H9 (cell line): ENCODE data around the gene F2R. TPM values are rescaled to one million over a fixed set of nuclear protein-coding genes. Genes with fewer than 3 reads are reported as not detected.

Experiments
- DNase-seq: peaks from one replicate; pipeline ENCODE4 v3.0.0-alpha.2; 2017
- H2AFZ ChIP-seq: one replicate; pipeline ENCODE4 v1.6.1; 2013; ENCODE audit warnings: mild to moderate bottlenecking, low read length, control low read depth, moderate library complexity
- H2AK5ac ChIP-seq: 2 replicates; pipeline ENCODE4 v1.6.1; 2013; ENCODE audit warnings: low read length, control low read depth, mixed read lengths; ENCODE audit not compliant: insufficient read length
- H2BK120ac ChIP-seq: one replicate; pipeline ENCODE4 v1.6.1; 2013; ENCODE audit warnings: low read depth, mild to moderate bottlenecking, low read length, control low read depth, inconsistent platforms; ENCODE audit not compliant: poor library complexity, severe bottlenecking
- H2BK12ac ChIP-seq: 2 replicates; pipeline ENCODE4 v1.6.1; 2013; ENCODE audit warnings: low read length, control low read depth, mixed read lengths, low read depth; ENCODE audit not compliant: insufficient read length
- H2BK15ac ChIP-seq: 2 replicates; pipeline ENCODE4 v1.6.1; 2013; ENCODE audit warnings: low read depth, low read length, control low read depth
- H2BK20ac ChIP-seq: one replicate; pipeline ENCODE4 v1.6.1; 2013; ENCODE audit warnings: low read depth, mild to moderate bottlenecking, low read length, control low read depth, inconsistent platforms; ENCODE audit not compliant: poor library complexity, severe bottlenecking
- H2BK5ac ChIP-seq: 2 replicates; pipeline ENCODE4 v1.6.1; 2013; ENCODE audit warnings: low read length, control low read depth, mixed read lengths; ENCODE audit not compliant: insufficient read length
- H3K14ac ChIP-seq: 2 replicates; pipeline ENCODE4 v1.6.1; 2013; ENCODE audit warnings: low read length, control low read depth; ENCODE audit not compliant: insufficient read depth
- H3K18ac ChIP-seq: 2 replicates; pipeline ENCODE4 v1.6.1; 2013; ENCODE audit warnings: low read depth, mild to moderate bottlenecking, mixed read lengths, low read length, control low read depth; ENCODE audit not compliant: insufficient read length
- H3K23ac ChIP-seq: 2 replicates; pipeline ENCODE4 v1.6.1; 2013; ENCODE audit warnings: low read length, control low read depth, mixed read lengths, low read depth; ENCODE audit not compliant: insufficient read length
- H3K23me2 ChIP-seq: 2 replicates; pipeline ENCODE4 v1.6.1; 2013; ENCODE audit warnings: low read depth, mild to moderate bottlenecking, mixed read lengths, low read length, control low read depth; ENCODE audit not compliant: insufficient read length, poor library complexity, severe bottlenecking
- H3K27ac ChIP-seq: 2 replicates; pipeline ENCODE4 v1.5.1; 2013; ENCODE audit warnings: low read length, control low read depth, mixed read lengths, low read depth; ENCODE audit not compliant: insufficient read length
- H3K27me3 ChIP-seq: 2 replicates; pipeline ENCODE4 v1.6.1; 2013; ENCODE audit warnings: low read length, control low read depth, inconsistent platforms; ENCODE audit not compliant: insufficient read depth
- H3K4ac ChIP-seq: 2 replicates; pipeline ENCODE4 v1.6.1; 2013; ENCODE audit warnings: low read depth, mild to moderate bottlenecking, control low read depth, inconsistent platforms, low read length, moderate library complexity
- H3K4me1 ChIP-seq: 2 replicates; pipeline ENCODE4 v1.6.1; 2013; ENCODE audit warnings: low read length, control low read depth, inconsistent platforms; ENCODE audit not compliant: insufficient read depth
- H3K4me2 ChIP-seq: 2 replicates; pipeline ENCODE4 v1.6.1; 2013; ENCODE audit warnings: low read length, control low read depth, mixed read lengths; ENCODE audit not compliant: insufficient read length, insufficient read depth
- H3K56ac ChIP-seq: 2 replicates; pipeline ENCODE4 v1.6.1; 2013; ENCODE audit warnings: low read depth, mild to moderate bottlenecking, mixed read lengths, low read length, control low read depth; ENCODE audit not compliant: insufficient read length
- H3K79me1 ChIP-seq: 2 replicates; pipeline ENCODE4 v1.6.1; 2013; ENCODE audit warnings: low read depth, mild to moderate bottlenecking, moderate library complexity, low read length, control low read depth, inconsistent platforms; ENCODE audit not compliant: insufficient read depth, poor library complexity, severe bottlenecking
- H3K79me2 ChIP-seq: 2 replicates; pipeline ENCODE4 v1.6.1; 2013; ENCODE audit warnings: low read length, control low read depth, inconsistent platforms; ENCODE audit not compliant: insufficient read depth
- H3K9ac ChIP-seq: 2 replicates; pipeline ENCODE4 v1.6.1; 2013; ENCODE audit warnings: low read length, control low read depth, mixed read lengths; ENCODE audit not compliant: insufficient read length; ENCODE audit errors: extremely low read depth
- H3K9me3 ChIP-seq: one replicate; pipeline ENCODE4 v1.6.1; 2013; ENCODE audit warnings: low read depth, low read length, inconsistent platforms; ENCODE audit not compliant: control insufficient read depth
- H3T11ph ChIP-seq: one replicate; pipeline ENCODE4 v1.6.1; 2013; ENCODE audit warnings: mild to moderate bottlenecking, low read length, control low read depth, inconsistent platforms
- H4K20me1 ChIP-seq: one replicate; pipeline ENCODE4 v1.6.1; 2013; ENCODE audit not compliant: control insufficient read depth, insufficient read length, insufficient read depth
- H4K5ac ChIP-seq: 2 replicates; pipeline ENCODE4 v1.6.1; 2013; ENCODE audit warnings: low read depth, mild to moderate bottlenecking, mixed read lengths, low read length, control low read depth; ENCODE audit not compliant: insufficient read length
- H4K8ac ChIP-seq: replicated peaks from 2 replicates; pipeline ENCODE4 v1.6.1; 2013; ENCODE audit warnings: low read length, control low read depth, mixed read lengths, low read depth; ENCODE audit not compliant: insufficient read length
- H4K91ac ChIP-seq: 2 replicates; pipeline ENCODE4 v1.6.1; 2013; ENCODE audit warnings: low read depth, mild to moderate bottlenecking, moderate library complexity, mixed read lengths, low read length, control low read depth; ENCODE audit not compliant: insufficient read length
- H3K27ac Mint-ChIP-seq, 3 experiments: 2 replicates in 2 of 3; 3 replicates in 1 of 3; pipeline ENCODE4 v1.8.0; 2020 to 2021; ENCODE audit warnings: mixed read lengths in 3 of 3, mild to moderate bottlenecking in 1 of 3, moderate library complexity in 1 of 3
- H3K27me3 Mint-ChIP-seq: 2 replicates; pipeline ENCODE4 v1.8.0; 2021; ENCODE audit warnings: low read depth, mild to moderate bottlenecking, moderate library complexity, mixed read lengths
- H3K36me3 Mint-ChIP-seq, 3 experiments: 2 replicates in 2 of 3; 3 replicates in 1 of 3; pipeline ENCODE4 v1.8.0; 2020 to 2021; ENCODE audit warnings: low read depth in 3 of 3, mixed read lengths in 3 of 3; ENCODE audit not compliant: insufficient read depth in 1 of 3
- H3K4me1 Mint-ChIP-seq, 2 experiments: 2 replicates each; pipeline ENCODE4 v1.8.0; 2020; ENCODE audit warnings: mixed read lengths in 2 of 2
- H3K4me3 Mint-ChIP-seq, 2 experiments: 2 replicates in 1 of 2; 3 replicates in 1 of 2; pipeline ENCODE4 v1.8.0; 2020 to 2021; ENCODE audit warnings: mild to moderate bottlenecking in 2 of 2, mixed read lengths in 2 of 2, moderate library complexity in 1 of 2
- H3K9me3 Mint-ChIP-seq, 2 experiments: 2 replicates in 1 of 2; 3 replicates in 1 of 2; pipeline ENCODE4 v1.8.0; 2020; ENCODE audit warnings: mild to moderate bottlenecking in 2 of 2, mixed read lengths in 2 of 2, moderate library complexity in 1 of 2
- WGBS: extraction: QIAGEN DNeasy Blood & Tissue Kit; methylation state at CpG from one replicate; pipeline ENCODE4 v1.1.7; 2013; ENCODE audit warnings: missing lambda C conversion rate, low lambda C conversion rate, mixed read lengths; ENCODE audit not compliant: insufficient read length; ENCODE audit errors: extremely low coverage; 5-methylcytosine and 5-hydroxymethylcytosine counted together
- total RNA-seq: library from RNA; stranded (reverse); gene quantifications from 2 replicates; pipeline ENCODE4 v1.2.1, GENCODE V29; 2021
- TF ChIP-seq, protein P1 (sequence below): fragments of 200-600 bp; sonication (generic); conservative IDR thresholded peaks from 3 replicates; pipeline ENCODE4 v1.8.0; 2021; ENCODE audit warnings: antibody characterized with exemption, mild to moderate bottlenecking

F2R gene
- total RNA-seq, 1 experiment from 2014 or later, result 14.8 TPM

DNA sequence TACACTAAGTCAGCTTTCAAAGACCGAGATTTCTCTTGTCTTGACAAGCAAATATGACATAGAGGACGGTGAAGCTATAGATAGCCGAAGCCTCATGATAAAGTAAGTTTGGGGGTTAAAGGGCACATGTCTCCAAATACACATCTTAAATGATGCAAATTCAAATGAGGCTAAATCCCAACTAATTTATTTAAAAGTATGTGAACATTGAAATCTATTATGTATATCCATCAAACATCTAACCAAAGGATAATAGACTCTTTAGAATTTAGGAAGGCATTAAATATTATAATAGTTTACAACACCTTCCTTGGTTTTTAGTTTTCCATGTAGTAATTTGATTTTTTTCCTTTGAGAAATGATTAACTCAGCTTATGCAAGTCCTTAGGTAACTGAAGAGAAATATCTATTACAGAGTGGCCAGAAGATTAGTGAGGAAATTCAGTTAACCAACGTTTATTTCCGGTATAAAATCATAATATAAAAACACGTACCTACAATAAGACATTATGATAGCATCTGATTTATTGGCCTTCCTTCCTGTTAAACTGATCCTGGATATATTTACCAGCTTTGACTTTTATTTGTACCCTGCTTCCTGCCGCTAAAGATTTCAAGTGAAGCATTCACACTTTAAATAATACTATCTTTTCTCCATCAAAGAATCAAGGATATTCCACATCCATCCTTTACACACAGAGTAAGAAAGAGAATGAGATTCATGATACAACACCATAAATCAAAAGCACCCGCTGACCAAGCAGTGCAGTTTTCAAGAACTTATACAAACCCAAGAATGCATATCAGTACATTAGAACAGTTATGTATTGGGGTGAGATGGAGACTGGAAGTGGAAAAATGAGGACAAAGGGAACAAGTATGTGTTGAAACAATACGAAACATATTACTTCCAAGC, 31.9 kb upstream of the F2R start:
- Mint-ChIP-seq H3K4me1 (no peaks in the 10 kb centered on the region), H3K4me3 (no peak overlapping the region), H3K27ac (no peak overlapping the region), H3K9me3 (no peaks in the 10 kb centered on the region), H3K27me3 (no peaks in the 10 kb centered on the region), H3K36me3 (peaks cover 0 to 9% (median 0%) of the 10 kb centered on the region in 3 experiments; a peak in 3 of 7 replicates)
- Histone ChIP-seq H3K79me2 (no peaks in the 10 kb centered on the region), H3K9me3 (no peaks in the 10 kb centered on the region), H2BK20ac (no peak overlapping the region), H3K27ac (no peak overlapping the region), H2AK5ac (no peak overlapping the region), H4K20me1 (no peaks in the 10 kb centered on the region), H3T11ph (no peak overlapping the region), H3K79me1 (no peaks in the 10 kb centered on the region), H4K5ac (no peak overlapping the region), H3K4ac (no peak overlapping the region), H3K4me1 (no peaks in the 10 kb centered on the region), H3K4me2 (no peak overlapping the region), H3K18ac (no peak overlapping the region), H2BK5ac (no peak overlapping the region), H2BK15ac (no peak overlapping the region), H2BK12ac (no peak overlapping the region), H3K14ac (no peak overlapping the region), H3K56ac (no peak overlapping the region), H2BK120ac (no peak overlapping the region), H4K8ac (no peak overlapping the region), H3K23ac (no peak overlapping the region), H3K23me2 (no peaks in the 10 kb centered on the region), H4K91ac (no peak overlapping the region), H3K27me3 (no peaks in the 10 kb centered on the region), H3K9ac (no peak overlapping the region), H2AFZ (no peak overlapping the region)
- DNase-seq, result no peak
- TF ChIP-seq, protein P1, sequence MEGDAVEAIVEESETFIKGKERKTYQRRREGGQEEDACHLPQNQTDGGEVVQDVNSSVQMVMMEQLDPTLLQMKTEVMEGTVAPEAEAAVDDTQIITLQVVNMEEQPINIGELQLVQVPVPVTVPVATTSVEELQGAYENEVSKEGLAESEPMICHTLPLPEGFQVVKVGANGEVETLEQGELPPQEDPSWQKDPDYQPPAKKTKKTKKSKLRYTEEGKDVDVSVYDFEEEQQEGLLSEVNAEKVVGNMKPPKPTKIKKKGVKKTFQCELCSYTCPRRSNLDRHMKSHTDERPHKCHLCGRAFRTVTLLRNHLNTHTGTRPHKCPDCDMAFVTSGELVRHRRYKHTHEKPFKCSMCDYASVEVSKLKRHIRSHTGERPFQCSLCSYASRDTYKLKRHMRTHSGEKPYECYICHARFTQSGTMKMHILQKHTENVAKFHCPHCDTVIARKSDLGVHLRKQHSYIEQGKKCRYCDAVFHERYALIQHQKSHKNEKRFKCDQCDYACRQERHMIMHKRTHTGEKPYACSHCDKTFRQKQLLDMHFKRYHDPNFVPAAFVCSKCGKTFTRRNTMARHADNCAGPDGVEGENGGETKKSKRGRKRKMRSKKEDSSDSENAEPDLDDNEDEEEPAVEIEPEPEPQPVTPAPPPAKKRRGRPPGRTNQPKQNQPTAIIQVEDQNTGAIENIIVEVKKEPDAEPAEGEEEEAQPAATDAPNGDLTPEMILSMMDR, result no peak
- no CpG with 5 or more reads among the region's 9 CpGs for WGBS
